Tibial artery (tissue), 4 donors: Measurements from ENCODE around the gene KRT6C.

Experiments used
- DNase-seq, 2 donors: peaks; one replicate each; pipeline ENCODE4 v3.0.0-alpha.2; 2019
- H3K27ac ChIP-seq, 2 donors: fragments of 200-600 bp; sonication (generic) in 1 of 2; 1 replicate in 1 of 2; 2 replicates in 1 of 2; pipeline ENCODE4 v1.5.1; 2018 to 2019; ENCODE audit warnings: mild to moderate bottlenecking in 1 of 2
- H3K27me3 ChIP-seq, 2 donors: fragments of 200-600 bp; sonication (generic) in 1 of 2; one replicate each; pipeline versions ENCODE4 v1.5.1 to v1.6.0; 2016 to 2019
- H3K36me3 ChIP-seq, 3 donors: fragments of 200-600 bp; sonication (generic) in 2 of 3; one replicate each; pipeline ENCODE4 v1.5.1; 2016 to 2019; ENCODE audit warnings: mild to moderate bottlenecking in 2 of 3
- H3K4me1 ChIP-seq, 4 donors: fragments of 200-600 bp; sonication (generic) in 2 of 4; 1 replicate in 3 of 4; 2 replicates in 1 of 4; pipeline ENCODE4 v1.5.1; 2016 to 2019
- H3K4me3 ChIP-seq, 2 donors: fragments of 200-600 bp; sonication (generic) in 1 of 2; 1 replicate in 1 of 2; 2 replicates in 1 of 2; pipeline ENCODE4 v1.5.1; 2018 to 2019; ENCODE audit warnings: mild to moderate bottlenecking in 2 of 2
- H3K9me3 ChIP-seq, 3 donors: fragments of 200-600 bp; sonication (generic) in 1 of 3; one replicate each; pipeline ENCODE4 v1.5.1; 2016 to 2019
- intact Hi-C: fragments of 100-400 bp; cut with DNase I; formaldehyde crosslinking; loops from one replicate; pipeline ENCODE4 v1.15.0; 2023; ENCODE audit warnings: low total_unique reads
- TF ChIP-seq, protein P1 (sequence below), 2 experiments: fragments of 200-600 bp in 1 of 2; fragments of 450-650 bp in 1 of 2; IDR thresholded peaks; one replicate each; pipeline ENCODE4 v1.5.1; 2017 to 2019; ENCODE audit warnings: antibody characterized with exemption in 2 of 2, mild to moderate bottlenecking in 1 of 2, moderate library complexity in 1 of 2

The KRT6C gene

GRCh38 chr12:52446367-52447045, 27.1 kb downstream of the KRT6C start:
- H3K36me3 ChIP-seq: no peaks in the 10 kb centered on the region
- peaks cover 0 to 9% of the 10 kb centered on the region in 2 donors for H3K27me3 ChIP-seq
- H3K27ac ChIP-seq: no peak overlapping the region
- intact Hi-C loops: no loop called here
- no peaks in the 10 kb centered on the region for H3K4me1 ChIP-seq
- no peak overlapping the region for H3K4me3 ChIP-seq
- H3K9me3 ChIP-seq: no peaks in the 10 kb centered on the region
- TF ChIP-seq, protein P1, sequence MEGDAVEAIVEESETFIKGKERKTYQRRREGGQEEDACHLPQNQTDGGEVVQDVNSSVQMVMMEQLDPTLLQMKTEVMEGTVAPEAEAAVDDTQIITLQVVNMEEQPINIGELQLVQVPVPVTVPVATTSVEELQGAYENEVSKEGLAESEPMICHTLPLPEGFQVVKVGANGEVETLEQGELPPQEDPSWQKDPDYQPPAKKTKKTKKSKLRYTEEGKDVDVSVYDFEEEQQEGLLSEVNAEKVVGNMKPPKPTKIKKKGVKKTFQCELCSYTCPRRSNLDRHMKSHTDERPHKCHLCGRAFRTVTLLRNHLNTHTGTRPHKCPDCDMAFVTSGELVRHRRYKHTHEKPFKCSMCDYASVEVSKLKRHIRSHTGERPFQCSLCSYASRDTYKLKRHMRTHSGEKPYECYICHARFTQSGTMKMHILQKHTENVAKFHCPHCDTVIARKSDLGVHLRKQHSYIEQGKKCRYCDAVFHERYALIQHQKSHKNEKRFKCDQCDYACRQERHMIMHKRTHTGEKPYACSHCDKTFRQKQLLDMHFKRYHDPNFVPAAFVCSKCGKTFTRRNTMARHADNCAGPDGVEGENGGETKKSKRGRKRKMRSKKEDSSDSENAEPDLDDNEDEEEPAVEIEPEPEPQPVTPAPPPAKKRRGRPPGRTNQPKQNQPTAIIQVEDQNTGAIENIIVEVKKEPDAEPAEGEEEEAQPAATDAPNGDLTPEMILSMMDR (IDR thresholded peaks at IDR 0.05): no peak
- DNase-seq: no peak

- Histone ChIP-seq H3K27ac (no peak overlapping the region), H3K36me3 (no peaks in the 10 kb centered on the region), H3K4me3 (no peak overlapping the region), H3K9me3 (no peaks in the 10 kb centered on the region), H3K27me3 (peaks cover 0 to 14% of the 10 kb centered on the region in 2 donors), H3K4me1 (no peaks in the 10 kb centered on the region)
- TF ChIP-seq, protein P1 (IDR thresholded peaks at IDR 0.05): no peak
- intact Hi-C loops: no loop called here
- DNase-seq: no peak
Observed at GRCh38 chr12:52445876-52446275, 27.7 kb downstream of the KRT6C start.

GRCh38 chr12:52444647-52445595, 28.7 kb downstream of the KRT6C start:
- Histone ChIP-seq H3K27ac (no peak overlapping the region), H3K4me1 (no peaks in the 10 kb centered on the region), H3K4me3 (no peak overlapping the region), H3K9me3 (no peaks in the 10 kb centered on the region), H3K36me3 (no peaks in the 10 kb centered on the region), H3K27me3 (peaks cover 0 to 23% of the 10 kb centered on the region in 2 donors)
- TF ChIP-seq, protein P1 (IDR thresholded peaks at IDR 0.05): no peak
- no peak for DNase-seq
- intact Hi-C loops: no loop called here

GRCh38 chr12:52443966-52444365, 29.6 kb downstream of the KRT6C start:
- TF ChIP-seq, protein P1 (IDR thresholded peaks at IDR 0.05): no peak
- no peaks in the 10 kb centered on the region for H3K36me3 ChIP-seq
- no peaks in the 10 kb centered on the region for H3K4me1 ChIP-seq
- DNase-seq: no peak
- H3K27me3 ChIP-seq: peaks cover 0 to 31% of the 10 kb centered on the region in 2 donors
- no peak overlapping the region for H3K27ac ChIP-seq
- intact Hi-C loops: no loop called here
- H3K9me3 ChIP-seq: no peaks in the 10 kb centered on the region
- H3K4me3 ChIP-seq: no peak overlapping the region

DNA sequence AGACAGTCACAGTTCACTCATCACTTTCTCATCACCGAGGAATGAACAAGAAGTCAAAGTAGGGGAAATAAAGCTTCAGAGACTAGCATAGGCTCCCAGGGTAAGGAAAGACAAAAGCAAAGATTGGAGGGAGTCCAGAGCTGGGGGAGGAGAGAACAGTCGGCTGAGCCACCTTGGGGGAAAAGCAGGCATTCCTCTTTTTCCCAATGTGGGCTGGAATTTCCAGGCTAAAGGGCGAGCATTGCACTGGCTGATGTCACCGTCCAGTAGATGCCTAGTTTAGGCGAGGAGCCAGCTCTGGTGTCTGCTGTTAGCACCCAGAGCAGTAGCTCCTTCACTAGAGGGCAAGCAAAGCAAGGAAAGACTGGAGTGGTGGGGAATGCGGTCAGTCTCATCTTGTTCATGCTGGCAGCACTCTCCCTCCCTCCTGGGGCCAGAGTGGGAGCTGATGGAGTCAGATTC, 31.0 kb downstream of the KRT6C start:
- no peaks in the 10 kb centered on the region for H3K4me1 ChIP-seq
- no peaks in the 10 kb centered on the region for H3K36me3 ChIP-seq
- intact Hi-C loops: no loop called here
- H3K9me3 ChIP-seq: no peaks in the 10 kb centered on the region
- no peak for DNase-seq
- no peak overlapping the region for H3K27ac ChIP-seq
- no peak overlapping the region for H3K4me3 ChIP-seq
- peaks cover 0 to 42% of the 10 kb centered on the region in 2 donors for H3K27me3 ChIP-seq
- TF ChIP-seq, protein P1 (IDR thresholded peaks at IDR 0.05): no peak
